ENCODE data around the gene NPTXR. TPM values are rescaled to one million over a fixed set of nuclear protein-coding genes. Genes with fewer than 3 reads are reported as not detected.

The NPTXR gene
- polyA plus RNA-seq, 4 donors: 0.22 to 5.3 (median 2.2) TPM

DNA sequence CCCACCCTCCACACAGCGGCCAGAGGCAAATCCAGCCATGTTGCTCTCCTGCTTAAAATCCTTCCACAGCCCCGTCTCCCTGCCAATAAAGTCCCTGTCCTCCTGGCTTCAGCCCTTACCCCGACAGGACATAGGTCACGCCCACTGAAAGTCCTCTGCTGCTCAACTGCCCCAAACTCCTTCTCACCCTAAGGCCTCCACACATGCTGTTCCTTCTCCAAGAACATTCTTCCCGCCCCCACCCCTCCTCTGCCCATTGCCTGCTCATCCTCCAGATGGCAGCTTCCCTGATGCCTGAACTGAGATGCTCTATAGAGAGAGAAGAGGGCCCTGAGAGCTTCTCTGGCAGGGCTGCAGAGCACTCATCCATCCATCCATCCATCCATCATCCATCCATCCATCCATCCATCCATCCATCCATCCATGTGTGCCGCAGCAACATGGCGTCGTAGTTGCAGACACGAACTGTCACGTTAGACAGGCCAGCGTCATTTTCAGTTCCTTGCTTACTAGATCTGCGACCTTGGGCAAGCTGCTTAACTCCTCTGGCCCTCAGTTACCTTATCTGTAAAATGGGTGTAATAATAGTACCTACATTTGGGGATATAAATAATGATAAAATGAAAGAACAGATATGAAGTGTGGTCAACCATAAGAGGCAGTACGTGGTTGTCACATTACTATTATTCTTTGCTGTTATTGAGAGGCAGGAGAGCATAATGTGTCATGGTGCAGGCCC, 9.4 kb downstream of the NPTXR start:
- H3K27ac ChIP-seq (ENCODE audit: low read depth in 1 of 3, low read length in 2 of 3): no peak overlapping the region
- no peak for DNase-seq
- H3K36me3 ChIP-seq (ENCODE audit: control insufficient read depth in 3 of 3, insufficient read depth in 2 of 3, low read depth in 1 of 3, low read length in 3 of 3): no peaks in the 10 kb centered on the region
- H3K9me3 ChIP-seq (ENCODE audit: control insufficient read depth in 2 of 2, insufficient read depth in 1 of 2, low read depth in 1 of 2, low read length in 1 of 2): no peaks in the 10 kb centered on the region
- H3K27me3 ChIP-seq (ENCODE audit: control insufficient read depth in 3 of 3, insufficient read depth in 3 of 3, low read length in 3 of 3): no peaks in the 10 kb centered on the region
- 78 to 84% (median 81%) methylated on average over 13 of the region's 13 CpGs for WGBS, 3 donors
- no peak for FAIRE-seq
- H3K4me1 ChIP-seq (ENCODE audit: control insufficient read depth in 3 of 3, insufficient read depth in 2 of 3, low read depth in 1 of 3, low read length in 2 of 3): no peaks in the 10 kb centered on the region
- no peak overlapping the region for H3K4me3 ChIP-seq (ENCODE audit: low read depth in 1 of 3, low read length in 3 of 3)

GRCh38 chr22:38833061-38833460, 10.8 kb downstream of the NPTXR start:
- WGBS, 3 donors: 52 to 79% (median 77%) methylated on average over 3 of the region's 3 CpGs
- no peak for FAIRE-seq

GRCh38 chr22:38832005-38832978, 11.5 kb downstream of the NPTXR start:
- FAIRE-seq: no peak
- Histone ChIP-seq H3K4me1 (ENCODE audit: control insufficient read depth in 3 of 3, insufficient read depth in 2 of 3, low read depth in 1 of 3, low read length in 2 of 3) (no peaks in the 10 kb centered on the region), H3K36me3 (ENCODE audit: control insufficient read depth in 3 of 3, insufficient read depth in 2 of 3, low read depth in 1 of 3, low read length in 3 of 3) (no peaks in the 10 kb centered on the region), H3K27me3 (ENCODE audit: control insufficient read depth in 3 of 3, insufficient read depth in 3 of 3, low read length in 3 of 3) (no peaks in the 10 kb centered on the region), H3K9me3 (ENCODE audit: control insufficient read depth in 2 of 2, insufficient read depth in 1 of 2, low read depth in 1 of 2, low read length in 1 of 2) (no peaks in the 10 kb centered on the region), H3K4me3 (ENCODE audit: low read depth in 1 of 3, low read length in 3 of 3) (no peak overlapping the region), H3K27ac (ENCODE audit: low read depth in 1 of 3, low read length in 2 of 3) (no peak overlapping the region)
- no peak for DNase-seq
- WGBS, 3 donors: 77 to 84% (median 79%) methylated on average over 30 of the region's 30 CpGs

More at GRCh38 chr22:38833061-38833460, 10.8 kb downstream of the NPTXR start:
- Histone ChIP-seq H3K4me3 (ENCODE audit: low read depth in 1 of 3, low read length in 3 of 3) (no peak overlapping the region), H3K9me3 (ENCODE audit: control insufficient read depth in 2 of 2, insufficient read depth in 1 of 2, low read depth in 1 of 2, low read length in 1 of 2) (no peaks in the 10 kb centered on the region), H3K4me1 (ENCODE audit: control insufficient read depth in 3 of 3, insufficient read depth in 2 of 3, low read depth in 1 of 3, low read length in 2 of 3) (no peaks in the 10 kb centered on the region), H3K27me3 (ENCODE audit: control insufficient read depth in 3 of 3, insufficient read depth in 3 of 3, low read length in 3 of 3) (no peaks in the 10 kb centered on the region), H3K27ac (ENCODE audit: low read depth in 1 of 3, low read length in 2 of 3) (no peak overlapping the region), H3K36me3 (ENCODE audit: control insufficient read depth in 3 of 3, insufficient read depth in 2 of 3, low read depth in 1 of 3, low read length in 3 of 3) (no peaks in the 10 kb centered on the region)
- no peak for DNase-seq

DNA sequence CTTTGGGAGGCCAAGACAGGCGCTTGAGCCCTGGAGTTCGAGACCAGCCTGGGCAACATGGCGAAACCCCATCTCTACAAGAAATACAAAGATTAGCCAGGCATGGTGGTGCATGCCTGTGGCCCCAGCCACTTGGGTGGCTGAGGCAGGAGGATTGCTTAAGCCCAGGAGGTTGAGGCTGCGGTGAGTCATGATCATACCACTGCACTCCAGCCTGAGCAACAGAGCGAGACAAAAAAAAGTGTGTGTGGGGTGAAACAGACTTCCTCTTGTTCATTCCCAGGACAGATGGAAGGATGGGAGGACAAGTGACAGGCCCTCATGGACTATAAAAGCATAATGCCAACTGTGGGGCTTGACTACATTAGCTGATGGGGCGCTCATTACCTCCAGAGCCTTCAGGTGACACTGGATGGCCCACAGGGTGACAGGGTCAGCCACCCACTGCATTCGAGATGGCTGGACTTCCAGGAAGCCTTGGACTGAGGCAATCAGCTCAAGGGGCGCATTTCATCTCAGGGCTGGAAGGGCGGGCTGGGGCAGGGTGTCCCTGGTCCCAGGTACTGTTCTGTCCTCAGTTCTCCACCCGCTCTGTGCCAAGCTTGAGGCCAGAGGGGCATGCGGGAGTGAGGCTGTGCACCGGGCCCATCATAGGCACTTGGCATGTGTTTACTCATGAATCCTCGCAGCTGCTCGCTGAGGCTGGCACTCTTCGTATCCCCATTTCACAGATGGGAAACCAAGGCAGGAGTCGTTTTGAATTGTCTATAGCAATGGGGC, 12.5 kb downstream of the NPTXR start:
- 84 to 88% (median 85%) methylated on average over 16 of the region's 16 CpGs for WGBS, 3 donors
- H3K9me3 ChIP-seq (ENCODE audit: control insufficient read depth in 2 of 2, insufficient read depth in 1 of 2, low read depth in 1 of 2, low read length in 1 of 2): no peaks in the 10 kb centered on the region
- DNase-seq (no peak), FAIRE-seq (no peak)
- H3K36me3 ChIP-seq (ENCODE audit: control insufficient read depth in 3 of 3, insufficient read depth in 2 of 3, low read depth in 1 of 3, low read length in 3 of 3): no peaks in the 10 kb centered on the region
- no peaks in the 10 kb centered on the region for H3K27me3 ChIP-seq (ENCODE audit: control insufficient read depth in 3 of 3, insufficient read depth in 3 of 3, low read length in 3 of 3)
- H3K4me3 ChIP-seq (ENCODE audit: low read depth in 1 of 3, low read length in 3 of 3): no peak overlapping the region
- H3K27ac ChIP-seq (ENCODE audit: low read depth in 1 of 3, low read length in 2 of 3): no peak overlapping the region
- H3K4me1 ChIP-seq (ENCODE audit: control insufficient read depth in 3 of 3, insufficient read depth in 2 of 3, low read depth in 1 of 3, low read length in 2 of 3): no peaks in the 10 kb centered on the region

GRCh38 chr22:38830845-38831108, 13.1 kb downstream of the NPTXR start:
- H3K27ac ChIP-seq (ENCODE audit: low read depth in 1 of 3, low read length in 2 of 3): no peak overlapping the region
- no peaks in the 10 kb centered on the region for H3K4me1 ChIP-seq (ENCODE audit: control insufficient read depth in 3 of 3, insufficient read depth in 2 of 3, low read depth in 1 of 3, low read length in 2 of 3)
- no peak overlapping the region for H3K4me3 ChIP-seq (ENCODE audit: low read depth in 1 of 3, low read length in 3 of 3)
- FAIRE-seq (no peak), DNase-seq (no peak)
- no peaks in the 10 kb centered on the region for H3K9me3 ChIP-seq (ENCODE audit: control insufficient read depth in 2 of 2, insufficient read depth in 1 of 2, low read depth in 1 of 2, low read length in 1 of 2)
- no peaks in the 10 kb centered on the region for H3K36me3 ChIP-seq (ENCODE audit: control insufficient read depth in 3 of 3, insufficient read depth in 2 of 3, low read depth in 1 of 3, low read length in 3 of 3)
- H3K27me3 ChIP-seq (ENCODE audit: control insufficient read depth in 3 of 3, insufficient read depth in 3 of 3, low read length in 3 of 3): no peaks in the 10 kb centered on the region
- WGBS, 3 donors: 51 to 70% (median 53%) methylated on average over 7 of the region's 7 CpGs

- FAIRE-seq (no peak), DNase-seq (no peak)
- no peaks in the 10 kb centered on the region for H3K9me3 ChIP-seq (ENCODE audit: control insufficient read depth in 2 of 2, insufficient read depth in 1 of 2, low read depth in 1 of 2, low read length in 1 of 2)
- 82 to 87% (median 83%) methylated on average over 17 of the region's 17 CpGs for WGBS, 3 donors
- H3K27ac ChIP-seq (ENCODE audit: low read depth in 1 of 3, low read length in 2 of 3): no peak overlapping the region
- no peak overlapping the region for H3K4me3 ChIP-seq (ENCODE audit: low read depth in 1 of 3, low read length in 3 of 3)
- no peaks in the 10 kb centered on the region for H3K4me1 ChIP-seq (ENCODE audit: control insufficient read depth in 3 of 3, insufficient read depth in 2 of 3, low read depth in 1 of 3, low read length in 2 of 3)
- no peaks in the 10 kb centered on the region for H3K36me3 ChIP-seq (ENCODE audit: control insufficient read depth in 3 of 3, insufficient read depth in 2 of 3, low read depth in 1 of 3, low read length in 3 of 3)
- no peaks in the 10 kb centered on the region for H3K27me3 ChIP-seq (ENCODE audit: control insufficient read depth in 3 of 3, insufficient read depth in 3 of 3, low read length in 3 of 3)
These were observed 13.6 kb downstream of the NPTXR start for GRCh38 chr22:38830026-38830844.

DNA sequence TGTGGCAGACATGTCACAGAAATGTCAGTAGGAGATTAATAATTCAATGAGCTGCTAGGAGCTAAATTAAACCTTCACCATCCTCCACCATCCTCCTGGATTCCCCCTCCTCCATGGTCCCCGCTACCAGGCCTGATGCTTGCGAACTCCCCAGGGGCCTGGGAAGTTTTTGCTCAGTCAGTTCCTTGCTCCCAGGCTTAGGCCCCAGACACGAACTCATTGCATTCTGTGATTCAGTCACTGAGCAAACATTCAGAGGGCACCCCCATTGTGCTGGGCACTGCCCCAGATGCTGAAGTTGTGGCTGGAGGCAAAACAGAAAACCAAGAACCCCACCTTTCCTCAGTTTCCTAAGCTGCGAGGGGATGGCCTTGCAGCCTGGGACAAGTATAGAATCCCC, 14.3 kb downstream of the NPTXR start:
- no peaks in the 10 kb centered on the region for H3K36me3 ChIP-seq (ENCODE audit: control insufficient read depth in 3 of 3, insufficient read depth in 2 of 3, low read depth in 1 of 3, low read length in 3 of 3)
- no peak overlapping the region for H3K27ac ChIP-seq (ENCODE audit: low read depth in 1 of 3, low read length in 2 of 3)
- H3K4me3 ChIP-seq (ENCODE audit: low read depth in 1 of 3, low read length in 3 of 3): no peak overlapping the region
- WGBS, 3 donors: 75 to 82% (median 78%) methylated on average over 4 of the region's 4 CpGs
- no peaks in the 10 kb centered on the region for H3K27me3 ChIP-seq (ENCODE audit: control insufficient read depth in 3 of 3, insufficient read depth in 3 of 3, low read length in 3 of 3)
- FAIRE-seq (no peak), DNase-seq (no peak)
- no peaks in the 10 kb centered on the region for H3K9me3 ChIP-seq (ENCODE audit: control insufficient read depth in 2 of 2, insufficient read depth in 1 of 2, low read depth in 1 of 2, low read length in 1 of 2)
- H3K4me1 ChIP-seq (ENCODE audit: control insufficient read depth in 3 of 3, insufficient read depth in 2 of 3, low read depth in 1 of 3, low read length in 2 of 3): no peaks in the 10 kb centered on the region

Measured in small intestine (tissue), 7 donors.